NCI-H2107 (cell line): ENCODE measurements around the gene DCTN2.
"Not testable (repeated sequence)": the region's sequence is repeated elsewhere in the genome, so short reads cannot be mapped to it uniquely, and the experiment has no call there.

Experiments
- DNase-seq: peaks from one replicate; lab custom pipeline; 2025; lab: John Stamatoyannopoulos, UW

The DCTN2 gene

DNA sequence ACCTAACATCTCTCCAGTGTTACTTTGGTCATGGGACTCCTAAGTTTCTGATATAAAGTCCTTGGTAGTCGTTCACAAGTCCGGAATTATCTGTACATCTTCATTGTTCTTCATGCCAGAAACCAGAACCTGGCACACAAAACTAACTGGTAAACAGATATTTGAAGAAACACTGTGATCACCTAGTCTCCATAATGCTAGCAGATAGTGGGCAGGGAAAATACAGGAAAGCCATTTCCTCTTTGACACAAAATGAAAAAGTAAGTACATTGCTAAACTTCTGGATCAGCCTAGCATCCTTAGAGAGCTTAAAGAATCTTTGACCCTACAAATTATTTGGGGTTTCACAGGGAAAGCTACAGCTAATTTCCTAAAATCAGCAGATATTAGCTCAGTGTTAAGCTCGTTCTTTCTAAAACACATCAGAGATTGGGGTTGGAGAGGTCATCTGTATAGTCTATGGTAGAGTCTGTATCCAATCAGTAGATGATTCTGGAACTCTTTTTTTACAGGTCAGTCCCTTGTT, 31.5 kb downstream of the DCTN2 start:
- DNase-seq: no peak

DNA sequence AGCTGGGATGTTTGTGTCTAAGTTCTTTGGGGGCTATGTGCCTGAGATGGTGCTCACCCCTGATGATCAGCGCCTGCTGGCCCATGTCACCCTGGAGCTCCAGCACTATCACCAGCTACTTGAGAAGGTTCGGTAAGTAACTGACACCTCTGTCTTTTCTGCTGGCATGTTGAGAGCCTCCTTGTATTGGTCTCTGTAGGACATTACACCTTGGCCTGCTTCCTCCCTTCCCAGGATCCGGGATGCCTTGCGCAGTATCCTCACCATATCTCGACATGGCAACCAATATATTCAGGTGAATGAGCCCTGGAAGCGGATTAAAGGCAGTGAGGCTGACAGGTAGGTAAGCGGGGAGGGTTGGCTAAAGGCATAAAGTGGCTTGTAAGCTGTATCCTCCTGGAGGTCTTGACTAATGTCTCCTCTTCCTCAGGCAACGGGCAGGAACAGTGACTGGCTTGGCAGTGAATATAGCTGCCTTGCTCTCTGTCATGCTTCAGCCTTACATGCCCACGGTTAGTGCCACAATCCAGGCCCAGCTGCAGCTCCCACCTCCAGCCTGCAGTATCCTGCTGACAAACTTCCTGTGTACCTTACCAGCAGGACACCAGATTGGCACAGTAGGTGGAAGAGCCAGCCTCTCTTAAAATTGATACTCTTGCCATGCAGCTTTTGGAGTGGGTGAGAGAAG, 32.1 kb downstream of the DCTN2 start:
- DNase-seq: no peak

DNA sequence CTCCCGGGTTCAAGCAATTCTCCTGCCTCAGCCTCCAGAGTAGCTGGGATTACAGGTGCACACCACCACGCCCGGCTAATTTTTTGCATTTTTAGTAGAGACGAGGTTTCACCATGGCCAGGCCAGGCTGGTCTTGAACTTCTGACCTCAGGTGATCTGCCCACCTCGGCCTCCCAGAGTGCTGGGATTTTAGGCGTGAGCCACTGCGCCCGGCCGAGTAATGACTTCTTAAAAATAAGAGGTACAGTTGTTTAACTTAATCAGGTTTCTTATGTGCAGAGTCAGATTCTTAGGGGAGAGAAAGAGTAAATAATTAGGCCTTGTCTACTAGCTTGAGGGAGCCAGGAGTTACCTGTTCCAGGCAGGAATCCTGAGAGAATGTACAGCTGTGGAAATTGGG, 32.7 kb downstream of the DCTN2 start:
- DNase-seq: not testable (repeated sequence)

DNA sequence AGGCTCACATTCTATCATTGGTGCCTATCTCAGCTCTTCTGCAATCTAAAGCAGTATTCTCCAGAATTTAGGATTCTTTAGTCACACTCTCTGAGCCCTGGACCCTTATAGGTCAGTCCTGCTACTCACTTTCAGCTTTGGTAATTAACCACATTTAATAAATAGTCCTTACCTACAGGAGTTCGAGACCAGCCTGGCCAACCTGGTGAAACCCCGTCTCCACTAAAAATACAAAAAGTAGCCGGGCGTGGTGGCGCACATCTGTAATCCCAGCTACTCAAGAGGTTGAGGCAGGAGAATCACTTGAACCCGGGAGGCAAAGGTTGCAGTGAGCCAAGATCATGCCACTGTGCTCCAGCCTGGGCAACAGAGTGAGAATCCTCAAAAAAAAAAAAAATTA, 33.3 kb downstream of the DCTN2 start:
- DNase-seq: not testable (repeated sequence)

DNA sequence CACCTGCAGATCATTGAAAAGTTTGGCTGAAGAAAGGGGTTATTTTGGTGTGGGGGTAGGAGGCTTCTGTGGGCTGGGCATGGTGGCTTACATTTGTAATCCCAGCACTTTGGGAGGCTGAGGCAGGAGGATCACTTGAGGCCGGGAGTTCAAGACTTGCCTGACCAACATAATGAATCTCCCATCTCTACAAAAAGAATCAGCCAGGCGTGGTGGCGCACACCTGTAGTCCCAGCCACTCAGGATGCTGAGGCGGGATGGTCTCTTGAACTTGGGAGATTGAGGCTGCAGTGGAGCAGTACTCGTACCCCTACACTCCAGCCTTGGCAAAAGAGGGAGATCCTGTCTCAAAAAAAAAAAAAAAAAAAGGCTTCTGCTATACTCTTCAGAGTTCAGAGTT, 33.7 kb downstream of the DCTN2 start:
- no peak for DNase-seq

DNA sequence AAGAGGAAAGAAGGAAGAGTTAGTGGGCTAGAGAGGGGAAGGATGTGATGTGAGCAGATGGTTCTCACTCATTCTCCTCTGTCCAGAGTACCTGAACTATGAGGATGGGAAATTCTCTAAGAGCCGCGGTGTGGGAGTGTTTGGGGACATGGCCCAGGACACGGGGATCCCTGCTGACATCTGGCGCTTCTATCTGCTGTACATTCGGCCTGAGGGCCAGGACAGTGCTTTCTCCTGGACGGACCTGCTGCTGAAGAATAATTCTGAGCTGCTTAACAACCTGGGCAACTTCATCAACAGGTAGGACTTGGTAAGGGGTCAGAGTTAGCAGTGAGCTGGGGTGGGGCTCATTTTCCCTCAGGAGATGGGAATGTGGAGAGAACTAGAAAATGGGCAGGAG, 34.3 kb downstream of the DCTN2 start:
- DNase-seq: no peak

DNA sequence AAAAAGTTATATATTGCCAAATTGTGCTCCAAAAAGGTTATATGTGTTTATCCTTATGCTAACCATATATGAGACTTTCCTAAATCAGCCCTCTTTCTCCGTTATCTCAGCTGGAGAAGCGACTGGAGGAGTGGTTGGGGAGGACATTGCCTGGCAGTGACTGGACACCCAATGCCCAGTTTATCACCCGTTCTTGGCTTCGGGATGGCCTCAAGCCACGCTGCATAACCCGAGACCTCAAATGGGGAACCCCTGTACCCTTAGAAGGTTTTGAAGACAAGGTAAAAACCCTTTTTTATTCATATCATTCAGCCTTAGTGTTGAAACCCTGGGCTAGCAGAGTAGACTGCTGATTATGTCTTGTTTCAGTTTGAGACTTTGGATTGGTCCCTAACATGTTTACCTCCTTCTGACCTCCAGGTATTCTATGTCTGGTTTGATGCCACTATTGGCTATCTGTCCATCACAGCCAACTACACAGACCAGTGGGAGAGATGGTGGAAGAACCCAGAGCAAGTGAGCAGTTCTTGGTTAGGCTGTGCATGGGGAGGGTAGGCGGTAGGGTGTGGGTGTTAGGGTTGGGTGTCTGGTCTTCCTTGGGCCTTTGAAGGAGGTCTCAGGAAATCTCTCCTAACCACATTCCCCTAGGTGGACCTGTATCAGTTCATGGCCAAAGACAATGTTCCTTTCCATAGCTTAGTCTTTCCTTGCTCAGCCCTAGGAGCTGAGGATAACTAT, 35.2 kb downstream of the DCTN2 start:
- DNase-seq: no peak

DNA sequence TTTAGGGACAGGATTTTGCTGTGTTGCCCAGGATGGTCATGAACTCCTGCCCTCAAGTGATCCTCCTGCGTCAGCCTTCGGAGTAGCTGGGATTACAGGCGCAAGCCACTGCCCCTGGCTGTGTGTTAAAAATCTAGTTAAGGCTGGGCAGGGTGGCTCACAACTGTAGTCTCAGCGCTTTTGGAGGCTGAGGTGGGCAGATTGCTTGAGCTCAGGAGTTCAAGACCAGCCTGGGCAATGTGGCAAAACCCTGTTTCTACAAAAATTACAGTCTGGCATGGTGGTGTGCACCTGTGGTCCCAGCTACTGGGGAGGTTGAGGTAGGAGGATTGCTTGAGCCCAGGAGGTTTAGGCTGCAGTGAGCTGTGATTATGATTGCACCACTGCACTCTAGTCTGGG, 35.8 kb downstream of the DCTN2 start:
- no peak for DNase-seq

DNA sequence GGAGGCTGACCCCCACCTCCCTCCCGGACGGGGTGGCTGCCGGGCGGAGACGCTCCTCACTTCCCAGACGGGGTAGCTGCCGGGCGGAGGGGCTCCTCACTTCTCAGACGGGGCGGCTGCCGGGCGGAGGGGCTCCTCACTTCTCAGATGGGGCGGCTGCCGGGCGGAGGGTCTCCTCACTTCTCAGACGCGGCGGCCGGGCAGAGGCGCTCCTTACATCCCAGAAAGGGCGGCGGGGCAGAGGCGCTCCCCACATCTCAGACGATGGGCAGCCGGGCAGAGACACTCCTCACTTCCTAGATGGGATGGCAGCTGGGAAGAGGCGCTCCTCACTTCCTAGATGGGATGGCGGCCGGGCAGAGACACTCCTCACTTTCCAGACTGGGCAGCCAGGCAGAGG, 39.2 kb downstream of the DCTN2 start:
- not testable (repeated sequence) for DNase-seq

DNA sequence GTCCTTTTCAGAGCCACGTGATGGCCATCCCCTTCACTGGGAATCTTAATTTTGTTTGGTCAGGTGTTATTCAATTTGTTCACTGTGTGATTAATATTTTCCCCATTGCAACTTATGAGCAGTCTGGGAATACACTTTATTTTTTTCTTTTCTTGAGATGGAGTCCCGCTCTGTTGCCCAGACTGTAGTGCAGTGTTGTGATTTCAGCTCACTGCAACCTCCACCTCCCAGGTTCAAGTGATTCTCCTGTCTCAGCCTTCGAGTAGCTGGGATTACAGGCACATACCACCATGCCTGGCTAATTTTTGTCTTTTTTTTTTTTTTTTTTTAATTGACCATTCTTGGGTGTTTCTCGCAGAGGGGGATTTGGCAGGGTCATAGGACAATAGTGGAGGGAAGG, 40.5 kb downstream of the DCTN2 start:
- not testable (repeated sequence) for DNase-seq

DNA sequence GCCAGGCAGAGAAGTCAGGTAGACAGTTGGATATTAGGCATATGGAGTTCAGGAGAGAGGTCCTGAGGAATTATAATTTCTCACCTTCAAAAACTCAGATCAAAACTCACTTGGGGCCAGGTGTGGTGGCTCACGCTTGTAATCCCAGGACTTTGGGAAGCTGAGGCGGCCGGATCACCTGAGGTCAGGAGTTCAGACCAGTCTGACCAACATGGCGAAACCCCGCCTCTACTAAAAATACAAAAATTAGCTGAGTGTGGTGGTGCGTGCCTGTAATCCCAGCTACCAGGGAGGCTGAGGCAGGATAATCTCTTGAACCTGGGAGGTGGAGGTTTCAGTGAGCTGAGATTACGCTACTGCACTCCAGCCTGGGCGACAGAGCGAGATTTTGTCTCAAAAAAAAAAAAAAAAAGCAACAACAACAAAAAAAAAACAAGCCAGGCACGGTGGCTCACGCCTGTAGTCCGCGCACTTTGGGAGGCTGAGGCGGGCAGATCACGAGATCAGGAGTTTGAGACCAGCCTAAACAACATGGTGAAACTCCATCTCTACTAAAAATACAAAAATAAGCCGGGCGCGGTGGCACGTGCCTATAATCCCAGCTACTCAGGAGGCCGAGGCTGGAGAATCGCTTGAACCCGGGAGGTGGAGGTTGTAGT, 44.6 kb downstream of the DCTN2 start:
- DNase-seq: not testable (repeated sequence)

DNA sequence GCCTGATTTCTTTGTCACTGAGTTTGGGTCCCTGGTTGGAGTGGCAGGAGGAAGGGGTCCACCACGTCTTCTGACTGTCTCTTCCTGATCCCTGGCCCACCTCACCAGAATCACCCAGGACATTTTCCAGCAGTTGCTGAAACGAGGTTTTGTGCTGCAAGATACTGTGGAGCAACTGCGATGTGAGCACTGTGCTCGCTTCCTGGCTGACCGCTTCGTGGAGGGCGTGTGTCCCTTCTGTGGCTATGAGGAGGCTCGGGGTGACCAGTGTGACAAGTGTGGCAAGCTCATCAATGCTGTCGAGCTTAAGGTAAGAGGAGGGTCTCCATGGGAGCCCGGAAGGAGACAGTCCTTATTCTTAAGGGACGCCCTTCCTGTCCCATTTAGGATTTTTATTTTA, 46.8 kb downstream of the DCTN2 start:
- DNase-seq: no peak

DNA sequence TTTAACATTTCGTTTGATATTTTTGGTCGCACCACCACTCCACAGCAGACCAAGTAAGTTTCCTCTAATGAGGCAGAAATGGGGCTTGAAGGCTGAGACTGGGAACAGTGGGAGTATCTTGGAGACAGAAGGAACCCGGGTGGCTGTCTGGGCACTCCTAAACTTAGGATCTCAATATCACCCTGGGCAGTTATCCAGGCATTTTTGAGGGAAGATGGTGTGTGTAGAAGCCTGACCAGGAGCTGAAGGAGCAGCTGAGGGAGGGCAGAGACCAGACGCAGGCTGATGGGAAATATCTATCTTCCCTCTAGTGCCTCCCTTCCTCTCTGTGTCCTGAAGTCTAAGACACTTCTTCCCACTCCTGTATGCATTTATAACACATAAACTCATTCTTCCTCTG, 48.4 kb downstream of the DCTN2 start:
- DNase-seq: no peak

DNA sequence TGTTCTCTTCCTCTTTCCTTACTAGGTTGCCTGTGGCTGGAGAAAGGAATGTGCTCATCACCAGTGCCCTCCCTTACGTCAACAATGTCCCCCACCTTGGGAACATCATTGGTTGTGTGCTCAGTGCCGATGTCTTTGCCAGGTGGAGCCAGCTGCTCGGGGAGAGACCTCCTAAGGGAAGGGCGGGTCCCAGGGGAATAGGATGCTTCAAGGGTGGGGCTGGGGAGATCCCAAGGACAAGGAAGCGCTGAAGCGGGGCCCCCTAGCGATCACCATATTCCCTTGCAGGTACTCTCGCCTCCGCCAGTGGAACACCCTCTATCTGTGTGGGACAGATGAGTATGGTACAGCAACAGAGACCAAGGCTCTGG, 48.9 kb downstream of the DCTN2 start:
- no peak for DNase-seq

DNA sequence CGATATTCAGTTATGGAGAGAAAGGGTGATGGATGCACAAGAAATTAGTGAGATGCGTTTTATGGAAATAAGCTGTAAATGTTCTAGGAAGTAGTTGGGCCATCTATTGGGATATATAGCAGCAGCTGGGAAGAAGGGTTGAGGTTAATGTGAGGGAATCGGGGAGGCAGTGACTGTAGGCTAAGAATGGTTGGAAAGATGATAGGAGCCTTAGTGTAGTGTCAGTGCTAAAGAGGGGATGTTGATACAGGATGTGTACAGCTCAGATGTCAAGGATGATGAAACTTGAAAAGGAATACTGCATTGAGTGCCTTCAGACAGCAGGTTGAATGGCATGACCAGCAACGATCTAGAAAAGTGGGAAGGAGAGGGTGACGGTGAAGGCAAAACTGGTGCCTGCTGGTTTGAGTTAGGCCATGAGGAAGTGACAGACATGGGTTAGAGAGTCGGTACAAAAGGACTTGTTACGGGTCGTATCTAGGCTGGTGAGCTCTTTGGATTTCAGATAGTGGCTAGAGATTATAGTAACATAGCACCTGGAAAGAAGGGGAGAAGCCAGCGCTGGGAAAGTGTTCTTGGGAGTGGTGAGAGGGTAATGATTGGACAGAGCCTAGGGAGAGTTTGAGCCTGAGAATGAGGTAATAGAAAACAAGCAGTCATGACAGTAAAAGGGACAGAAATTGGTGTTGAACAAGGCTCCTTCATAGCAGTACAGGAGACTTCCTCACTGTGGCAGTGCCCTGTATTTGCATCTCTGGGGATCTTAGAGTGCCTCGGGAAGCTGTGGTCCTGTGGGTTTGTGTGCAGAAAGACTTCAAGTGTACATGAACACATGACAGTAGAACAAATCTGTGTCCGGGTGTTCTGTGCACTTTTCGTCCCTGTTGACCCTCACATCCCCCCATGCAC, 49.5 kb downstream of the DCTN2 start:
- DNase-seq: no peak

DNA sequence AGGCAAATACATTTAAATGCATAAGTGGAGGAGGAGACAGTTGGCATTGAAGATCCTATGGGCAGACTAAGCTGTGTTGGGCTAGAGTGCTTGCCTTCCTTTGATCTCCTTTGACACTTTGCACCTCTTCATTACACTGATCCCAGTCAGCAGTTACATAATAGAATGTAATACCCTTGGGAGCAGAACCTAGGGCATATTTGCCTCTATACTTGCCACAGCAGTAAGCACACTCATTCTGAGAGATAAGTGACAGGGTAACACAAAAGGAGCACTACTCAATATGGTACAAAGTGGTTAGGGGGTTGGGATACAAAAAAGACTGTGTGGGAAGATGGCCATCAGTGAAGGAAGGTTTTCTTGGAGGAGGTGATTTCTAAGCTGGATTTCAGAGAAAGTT, 50.2 kb downstream of the DCTN2 start:
- no peak for DNase-seq

DNA sequence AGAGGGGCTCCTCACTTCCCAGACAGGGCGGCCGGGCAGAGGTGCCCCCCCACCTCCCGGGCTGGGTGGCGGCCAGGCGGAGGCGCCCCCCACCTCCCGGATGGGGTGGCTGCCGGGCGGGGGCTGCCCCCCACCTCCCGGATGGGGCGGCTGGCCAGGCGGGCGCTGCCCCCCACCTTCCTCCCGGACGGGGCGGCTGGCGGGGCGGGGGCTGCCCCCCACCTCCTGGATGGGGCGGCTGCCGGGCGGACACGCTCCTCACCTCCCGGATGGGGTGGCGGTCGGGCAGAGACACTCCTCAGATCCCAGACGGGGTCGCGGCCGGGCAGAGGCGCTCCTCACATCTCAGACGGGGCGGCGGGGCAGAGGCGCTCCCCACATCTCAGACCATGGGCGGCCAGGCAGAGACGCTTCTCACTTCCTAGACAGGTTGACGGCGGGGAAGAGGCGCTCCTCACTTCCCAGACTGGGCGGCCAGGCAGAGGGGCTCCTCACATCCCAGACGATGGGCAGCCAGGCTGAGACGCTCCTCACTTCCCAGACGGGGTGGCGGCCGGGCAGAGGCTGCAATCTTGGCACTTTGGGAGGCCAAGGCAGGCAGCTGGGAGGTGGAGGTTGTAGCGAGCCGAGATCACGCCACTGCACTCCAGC, 51.8 kb downstream of the DCTN2 start:
- DNase-seq: not testable (repeated sequence)

DNA sequence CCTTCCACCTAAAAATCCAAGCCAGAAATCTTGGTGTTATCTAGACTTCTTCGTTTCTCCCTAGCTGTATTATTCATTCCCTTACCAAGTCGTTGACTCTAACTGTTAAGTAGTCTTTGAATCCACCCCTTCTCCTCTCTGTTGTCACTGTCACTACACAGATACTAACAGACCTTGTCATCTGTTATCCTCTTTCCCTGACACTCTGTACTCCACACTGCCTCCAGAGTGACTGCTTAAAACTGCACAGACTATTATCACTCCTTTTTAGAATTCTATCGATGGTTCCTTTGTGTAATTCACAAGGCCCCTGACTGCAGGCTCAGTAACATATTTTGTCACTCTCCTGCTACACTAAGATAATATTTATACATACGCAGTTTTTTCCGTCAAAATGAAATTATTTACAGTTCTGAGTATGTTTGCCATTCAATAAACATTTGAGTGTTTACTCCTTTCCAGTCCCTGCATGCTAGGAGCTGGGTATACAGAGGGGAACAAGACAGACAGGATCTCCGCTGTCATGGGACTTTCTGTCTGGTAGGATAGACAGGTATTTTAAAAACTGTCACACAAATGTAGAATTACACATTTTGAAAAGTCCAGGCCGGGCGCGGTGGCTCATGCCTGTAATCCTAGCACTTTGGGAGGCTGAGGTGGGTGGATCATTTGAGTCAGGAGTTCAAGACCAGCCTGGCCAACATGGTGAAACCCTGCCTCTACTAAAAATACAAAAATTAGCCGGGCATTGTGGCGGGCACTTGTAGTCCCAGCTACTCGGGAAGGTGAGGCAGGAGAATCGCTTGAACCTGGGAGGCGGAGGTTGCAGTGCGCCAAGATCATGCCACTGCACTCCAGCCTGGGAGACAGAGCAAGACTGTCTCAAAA, 55.4 kb downstream of the DCTN2 start:
- DNase-seq: no peak

DNA sequence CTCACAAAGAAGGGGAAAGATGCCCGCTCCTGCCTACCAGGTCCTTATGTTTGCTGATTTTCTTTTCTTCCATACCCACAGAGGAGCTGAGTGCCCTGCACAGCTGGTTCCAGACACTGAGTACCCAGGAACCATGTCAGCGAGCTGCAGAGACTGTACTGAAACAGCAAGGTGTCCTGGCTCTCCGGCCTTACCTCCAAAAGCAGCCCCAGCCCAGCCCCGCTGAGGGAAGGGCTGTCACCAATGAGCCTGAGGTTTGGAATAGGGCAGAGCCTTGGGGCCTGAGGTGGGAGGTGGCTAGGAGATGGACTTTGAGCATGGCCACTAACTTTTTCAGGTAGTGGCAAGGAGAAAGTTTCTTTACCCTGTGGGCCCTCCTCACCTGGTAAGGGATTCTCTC, 56.9 kb downstream of the DCTN2 start:
- no peak for DNase-seq

DNA sequence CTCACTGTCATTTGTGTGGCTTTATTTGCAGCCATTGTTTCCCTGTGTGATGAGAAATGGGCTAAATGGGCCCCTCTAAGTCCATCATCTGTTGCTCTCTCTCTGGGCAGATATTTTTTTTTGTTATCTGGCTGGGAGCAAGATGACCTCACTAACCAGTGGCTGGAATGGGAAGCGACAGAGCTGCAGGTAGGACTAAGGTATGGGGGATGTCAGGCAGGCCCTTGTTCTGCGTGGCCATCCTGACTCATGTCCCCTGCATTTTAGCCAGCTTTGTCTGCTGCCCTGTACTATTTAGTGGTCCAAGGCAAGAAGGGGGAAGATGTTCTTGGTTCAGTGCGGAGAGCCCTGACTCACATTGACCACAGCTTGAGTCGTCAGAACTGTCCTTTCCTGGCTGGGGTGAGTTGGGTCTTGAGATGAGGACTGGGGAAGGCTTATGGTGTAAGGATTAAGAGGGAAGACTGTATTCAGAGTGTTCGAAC, 57.8 kb downstream of the DCTN2 start:
- DNase-seq: no peak
